GM12892 (cell line): ENCODE data around the gene ARL14.
"Not testable (repeated sequence)": the region's sequence is repeated elsewhere in the genome, so short reads cannot be mapped to it uniquely, and the experiment has no call there.

Experiments used
- DNase-seq: peaks from one replicate; pipeline ENCODE4 v3.0.0; 2011; ENCODE audit not compliant: insufficient read length
- FAIRE-seq: peaks from 2 replicates; lab custom pipeline; 2011; peaks lifted over from hg19 to GRCh38; lab: Jason Lieb, UNC
- POLR2A ChIP-seq: IDR thresholded peaks from 2 replicates; pipeline ENCODE4 v1.6.1; 2011; ENCODE audit warnings: low read depth, low read length, control low read depth
- POLR2AphosphoS5 ChIP-seq: IDR thresholded peaks from 2 replicates; pipeline ENCODE4 v1.6.1; 2011; ENCODE audit warnings: low read depth, low read length, control low read depth
- TAF1 ChIP-seq: IDR thresholded peaks from 2 replicates; pipeline ENCODE4 v1.6.1; 2011; ENCODE audit warnings: low read depth, mild to moderate bottlenecking, control low read depth, low read length, borderline replicate concordance

Gene ARL14

GRCh38 chr3:160701490-160701889 lies 24.5 kb downstream of the ARL14 start:
- DNase-seq (no peak), FAIRE-seq (no peak)
- no peak for TF ChIP-seq POLR2A
- TF ChIP-seq TAF1: no peak
- no peak for TF ChIP-seq POLR2AphosphoS5

GRCh38 chr3:160702290-160702689 lies 25.3 kb downstream of the ARL14 start:
- TF ChIP-seq TAF1: no peak
- no peak for TF ChIP-seq POLR2AphosphoS5
- no peak for TF ChIP-seq POLR2A
- DNase-seq (no peak), FAIRE-seq (no peak)

GRCh38 chr3:160703974-160704373 lies 27.0 kb downstream of the ARL14 start:
- FAIRE-seq: no peak
- no peak for DNase-seq
- TF ChIP-seq POLR2A (no peak), POLR2AphosphoS5 (no peak), TAF1 (no peak)

- peak; percentile 17 for FAIRE-seq
- no peak for DNase-seq
- TF ChIP-seq POLR2A (no peak), TAF1 (no peak), POLR2AphosphoS5 (no peak)
Measured at GRCh38 chr3:160707187-160707794, 30.3 kb downstream of the ARL14 start.

- DNase-seq: no peak
- TF ChIP-seq TAF1 (no peak), POLR2AphosphoS5 (no peak), POLR2A (no peak)
- FAIRE-seq: no peak
Measured at GRCh38 chr3:160709477-160710182, 32.7 kb downstream of the ARL14 start.

- not testable (repeated sequence) for FAIRE-seq, DNase-seq
Measured at GRCh38 chr3:160713144-160713543, 36.2 kb downstream of the ARL14 start.

GRCh38 chr3:160719710-160720109 lies 42.8 kb downstream of the ARL14 start:
- TF ChIP-seq POLR2AphosphoS5: no peak
- no peak for TF ChIP-seq TAF1
- no peak for TF ChIP-seq POLR2A
- FAIRE-seq (no peak), DNase-seq (no peak)

GRCh38 chr3:160720123-160720746 lies 43.3 kb downstream of the ARL14 start:
- TF ChIP-seq POLR2A: no peak
- TF ChIP-seq POLR2AphosphoS5: no peak
- TF ChIP-seq TAF1: no peak
- FAIRE-seq (peak; percentile 30), DNase-seq (no peak)

GRCh38 chr3:160722331-160722730 lies 45.4 kb downstream of the ARL14 start:
- TF ChIP-seq POLR2A: no peak
- TF ChIP-seq TAF1: no peak
- no peak for TF ChIP-seq POLR2AphosphoS5
- FAIRE-seq (no peak), DNase-seq (no peak)

- DNase-seq: no peak
- no peak for TF ChIP-seq TAF1
- FAIRE-seq: no peak
Measured at GRCh38 chr3:160725338-160725737, 48.4 kb downstream of the ARL14 start.
